Measurements from ENCODE around the gene CXCR5. TPM values are rescaled to one million over a fixed set of nuclear protein-coding genes. Genes with fewer than 3 reads are reported as not detected.

Gene CXCR5
- not detected for total RNA-seq

- DNase-seq (ENCODE audit: low spot score) (no peak), ATAC-seq (ENCODE audit: insufficient number of reproducible peaks, low FRiP score, low read depth) (no peak)
- no peak for TF ChIP-seq CTCF (IDR thresholded peaks at IDR 0.05)
- Histone ChIP-seq H3K36me3 (no peaks in the 10 kb centered on the region), H3K9me3 (no peaks in the 10 kb centered on the region), H3K4me1 (ENCODE audit: control insufficient read depth in 1 of 2, low read depth in 2 of 2) (peaks cover 19 to 56% of the 10 kb centered on the region in 2 donors), H3K4me3 (no peak within 1 kb of the TSS), H3K27ac (peak within 1 kb of the TSS; percentile 93 to 98), H3K27me3 (replicated peaks; ENCODE audit: insufficient read depth) (no peaks in the 10 kb centered on the region)
These were observed at the start of gene CXCR5 for GRCh38 chr11:118883368-118884071. TSS of gene CXCR5 (plus strand) at chr11:118883892. CDS start at chr11:118883942, 50 bp downstream.

GRCh38 chr11:118834427-118835028, 49.2 kb upstream of the CXCR5 start:
- H3K4me1 ChIP-seq (ENCODE audit: control insufficient read depth in 1 of 2, low read depth in 2 of 2), result no peaks in the 10 kb centered on the region
- no peaks in the 10 kb centered on the region for H3K36me3 ChIP-seq
- no peak overlapping the region for H3K4me3 ChIP-seq
- ATAC-seq (ENCODE audit: insufficient number of reproducible peaks, low FRiP score, low read depth) (no peak), DNase-seq (ENCODE audit: low spot score) (no peak)
- TF ChIP-seq CTCF (IDR thresholded peaks at IDR 0.05), result no peak
- H3K27ac ChIP-seq, result no peak overlapping the region
- H3K9me3 ChIP-seq, result no peaks in the 10 kb centered on the region
- no peaks in the 10 kb centered on the region for H3K27me3 ChIP-seq (replicated peaks; ENCODE audit: insufficient read depth)

GRCh38 chr11:118837868-118838267, 45.8 kb upstream of the CXCR5 start:
- DNase-seq (ENCODE audit: low spot score), result no peak
- H3K4me3 ChIP-seq, result no peak overlapping the region
- TF ChIP-seq CTCF (IDR thresholded peaks at IDR 0.05), result no peak
- ATAC-seq (ENCODE audit: insufficient number of reproducible peaks, low FRiP score, low read depth), result no peak
- no peak overlapping the region for H3K27ac ChIP-seq
- no peaks in the 10 kb centered on the region for H3K27me3 ChIP-seq (replicated peaks; ENCODE audit: insufficient read depth)
- peaks cover 3 to 9% of the 10 kb centered on the region in 2 donors for H3K4me1 ChIP-seq (ENCODE audit: control insufficient read depth in 1 of 2, low read depth in 2 of 2)
- H3K9me3 ChIP-seq, result no peaks in the 10 kb centered on the region
- H3K36me3 ChIP-seq, result no peaks in the 10 kb centered on the region

- Histone ChIP-seq H3K27me3 (replicated peaks; ENCODE audit: insufficient read depth) (no peaks in the 10 kb centered on the region), H3K27ac (no peak overlapping the region), H3K4me3 (no peak overlapping the region), H3K36me3 (no peaks in the 10 kb centered on the region), H3K9me3 (no peaks in the 10 kb centered on the region), H3K4me1 (ENCODE audit: control insufficient read depth in 1 of 2, low read depth in 2 of 2) (peaks cover 3 to 9% of the 10 kb centered on the region in 2 donors)
- DNase-seq (ENCODE audit: low spot score), result no peak
- TF ChIP-seq CTCF (IDR thresholded peaks at IDR 0.05), result no peak
- no peak for ATAC-seq (ENCODE audit: insufficient number of reproducible peaks, low FRiP score, low read depth)
These were observed 44.7 kb upstream of the CXCR5 start for GRCh38 chr11:118838905-118839553.

Measured in thoracic aorta (tissue), 2 donors.